NB4 (cell line): Measurements from ENCODE around the gene MPG.

Experiments used
- CTCF ChIP-seq: IDR thresholded peaks from one replicate; pipeline ENCODE4 v1.5.1; 2012; ENCODE audit warnings: low read depth, low read length
- MAX ChIP-seq: IDR thresholded peaks from 2 replicates; pipeline ENCODE4 v1.6.1; 2011; ENCODE audit warnings: low read depth, low read length
- MYC ChIP-seq: IDR thresholded peaks from 2 replicates; pipeline ENCODE4 v1.6.1; 2011; ENCODE audit warnings: low read depth, low read length
- POLR2A ChIP-seq: IDR thresholded peaks from 2 replicates; pipeline ENCODE4 v1.6.1; 2011; ENCODE audit warnings: mild to moderate bottlenecking; ENCODE audit not compliant: insufficient read length; ENCODE audit errors: extremely low read depth

- TF ChIP-seq CTCF (no peak), MAX (no peak), POLR2A (no peak), MYC (no peak)
These were observed 5.2 kb upstream of the MPG start, which contains the start of gene RHBDF1 for GRCh38 chr16:72561-73548.
